GM19193 (cell line): Measurements from ENCODE around the gene MLEC.

ENCODE experiments used
- POLR2A ChIP-seq: IDR thresholded peaks from 4 replicates; pipeline ENCODE4 v1.6.1; 2011; ENCODE audit not compliant: insufficient read depth, insufficient read length; ENCODE audit errors: extremely low read depth

The MLEC gene

DNA sequence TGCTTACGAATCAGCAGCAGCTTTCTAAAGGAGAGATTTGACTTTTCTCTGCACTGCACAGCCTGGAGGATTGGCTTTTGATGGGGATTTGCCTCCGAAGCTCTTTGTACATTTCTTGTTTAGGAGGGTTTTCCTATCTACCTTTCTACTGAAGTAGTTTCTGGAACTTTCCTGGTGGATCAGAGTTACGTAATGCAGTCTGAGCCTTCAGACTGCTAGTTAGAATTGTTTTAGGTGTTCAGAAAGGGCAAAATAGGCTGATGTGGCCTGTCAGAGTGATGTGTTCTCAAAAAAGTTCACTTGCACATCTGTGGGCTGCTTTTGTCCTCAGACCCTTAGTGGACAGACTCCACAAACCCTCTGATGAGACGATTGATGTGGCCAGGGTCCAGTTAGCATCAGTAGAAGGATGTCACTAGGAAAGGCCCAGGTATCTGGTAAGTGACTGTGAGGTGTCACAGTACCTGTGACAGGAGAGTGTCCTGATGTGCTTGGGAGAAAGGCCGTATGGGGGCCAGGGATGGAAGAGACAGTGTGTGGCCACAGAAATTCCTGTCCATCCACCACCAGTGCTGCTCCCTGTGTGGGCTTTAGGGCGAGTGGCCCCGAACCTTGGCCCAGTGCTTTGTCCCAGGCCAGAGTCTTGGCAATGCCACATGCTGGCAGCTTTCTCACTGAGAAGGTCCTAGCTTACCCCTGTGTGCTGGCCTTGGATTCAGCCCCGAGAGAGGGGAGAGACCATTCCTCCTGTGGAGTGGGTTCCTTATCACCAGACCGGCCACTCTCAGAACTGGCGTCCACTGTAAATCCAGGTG lies 34.2 kb downstream of the MLEC start:
- TF ChIP-seq POLR2A = no peak

DNA sequence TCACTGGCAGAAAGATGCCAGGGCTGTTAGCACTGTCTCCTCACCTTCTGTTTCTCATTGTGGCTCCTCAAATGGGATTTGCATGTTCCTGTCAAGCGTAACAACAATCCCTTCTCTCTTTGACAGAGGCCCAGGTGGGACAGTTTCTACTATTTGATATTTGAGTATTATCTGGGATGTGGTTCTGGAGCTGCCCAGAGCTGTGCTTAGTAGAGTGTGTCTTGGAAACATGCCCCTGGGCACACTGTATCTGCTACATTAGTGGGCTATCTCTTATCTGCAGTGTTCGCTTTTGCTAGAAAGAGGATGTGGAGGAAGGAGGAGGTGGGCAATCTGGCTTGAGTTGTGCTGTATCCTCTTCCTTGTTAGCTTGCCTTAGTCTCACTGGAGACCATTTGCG lies 34.9 kb downstream of the MLEC start:
- no peak for TF ChIP-seq POLR2A

DNA sequence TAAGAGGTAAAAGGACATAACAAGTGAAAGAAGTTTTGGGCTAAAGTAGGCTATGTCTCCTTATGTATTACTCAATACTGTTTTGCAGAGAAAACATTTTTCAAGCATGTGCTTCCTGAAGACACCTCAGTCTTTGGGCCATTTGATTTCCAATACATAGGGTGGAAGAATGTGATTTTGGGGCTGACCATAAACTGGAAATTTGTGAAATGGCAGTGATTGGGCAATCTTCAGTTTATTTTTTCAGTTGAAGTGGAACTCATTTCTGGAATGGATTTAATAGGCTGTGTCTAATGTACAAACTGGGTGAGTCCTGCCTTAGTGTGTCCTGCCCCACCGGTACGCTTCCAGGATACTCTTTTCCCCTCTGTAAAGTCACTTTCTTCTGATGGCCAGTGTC lies 35.8 kb downstream of the MLEC start:
- TF ChIP-seq POLR2A = no peak

GRCh38 chr12:120724720-120725119 lies 37.8 kb downstream of the MLEC start:
- no peak for TF ChIP-seq POLR2A

DNA sequence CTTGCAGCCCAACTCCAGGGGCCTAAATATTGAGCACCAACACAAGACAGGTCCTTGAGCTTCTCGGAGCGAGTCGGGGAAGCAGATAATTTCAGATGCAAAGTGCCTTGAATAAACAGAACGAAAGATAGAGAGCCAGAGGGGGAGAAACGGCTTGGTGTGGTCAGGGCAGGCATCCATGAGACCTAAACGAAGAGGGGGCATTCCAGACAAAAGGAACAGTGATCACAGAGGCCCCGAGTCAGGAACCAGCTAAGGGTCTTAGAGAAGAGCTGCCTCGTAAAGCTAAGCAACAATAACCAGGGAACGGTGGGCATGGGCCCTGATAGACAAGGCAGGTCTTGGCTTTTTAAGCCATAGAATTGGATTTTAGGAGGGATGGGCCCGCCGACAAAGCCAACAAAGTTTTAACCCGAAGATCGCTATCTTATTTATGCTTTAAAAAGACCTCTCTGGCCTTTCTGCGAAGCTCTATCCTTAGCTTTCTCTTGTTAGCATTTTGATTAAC lies 38.3 kb downstream of the MLEC start:
- TF ChIP-seq POLR2A = no peak

DNA sequence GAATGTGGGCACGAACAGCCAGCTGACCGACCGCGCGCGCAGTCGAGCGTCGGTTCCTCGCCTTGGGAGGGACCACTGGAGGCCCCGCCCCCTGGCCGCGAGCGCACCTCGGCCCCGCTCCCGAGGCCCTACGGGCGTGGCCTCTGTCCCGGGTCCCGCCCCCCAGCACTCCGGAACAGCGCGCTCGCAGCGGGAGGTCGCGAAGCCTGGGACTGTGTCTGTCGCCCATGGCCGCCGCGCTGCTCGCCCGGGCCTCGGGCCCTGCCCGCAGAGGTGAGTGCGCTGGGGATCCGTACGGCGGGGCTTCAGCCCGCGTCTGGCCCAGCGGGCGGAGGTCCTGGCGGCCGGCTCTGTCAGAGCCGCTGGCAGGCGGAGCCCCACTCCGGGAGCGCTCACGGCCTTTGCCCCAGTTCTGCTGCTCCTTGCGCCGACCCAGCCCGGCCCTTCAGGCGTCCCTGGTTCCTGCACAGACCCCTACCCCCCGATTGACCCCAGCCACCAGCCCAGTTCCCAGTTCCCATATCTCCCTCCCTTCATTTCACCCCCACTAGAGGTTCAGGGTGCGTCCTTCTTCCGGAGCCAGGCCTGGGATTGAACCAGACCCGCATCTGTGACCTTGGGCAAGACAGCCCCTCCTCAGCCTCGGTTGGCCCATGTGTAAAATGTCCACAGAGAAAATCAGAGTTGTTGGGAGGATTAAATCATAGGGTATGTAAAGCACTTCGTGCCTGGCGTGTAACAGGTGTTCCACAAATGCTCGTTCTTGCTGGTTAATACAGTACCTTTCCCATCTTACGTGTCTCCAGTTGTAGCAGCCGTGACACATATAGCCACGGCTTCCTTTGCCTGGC lies 38.9 kb downstream of the MLEC start, which contains the start of gene ACADS:
ACADS (plus strand) TSS at position 168 of the 851 bp plus-strand sequence; CDS start at position 228, 60 bp downstream.
- peak; percentile 87 for TF ChIP-seq POLR2A

DNA sequence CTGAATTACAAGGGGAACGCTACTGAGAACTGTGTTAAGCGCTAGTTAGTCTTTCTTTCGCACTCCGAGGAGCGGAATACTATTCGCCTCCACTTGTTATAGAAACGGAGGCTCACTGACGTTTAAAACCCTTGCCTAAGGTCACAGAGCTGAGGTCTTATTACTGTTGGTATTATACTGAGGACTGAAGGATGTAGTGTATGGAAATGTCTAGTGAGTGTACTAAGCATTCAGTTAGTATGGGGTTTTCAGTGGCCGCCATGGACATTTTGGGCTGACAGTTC lies 39.5 kb downstream of the MLEC start:
- TF ChIP-seq POLR2A = no peak

DNA sequence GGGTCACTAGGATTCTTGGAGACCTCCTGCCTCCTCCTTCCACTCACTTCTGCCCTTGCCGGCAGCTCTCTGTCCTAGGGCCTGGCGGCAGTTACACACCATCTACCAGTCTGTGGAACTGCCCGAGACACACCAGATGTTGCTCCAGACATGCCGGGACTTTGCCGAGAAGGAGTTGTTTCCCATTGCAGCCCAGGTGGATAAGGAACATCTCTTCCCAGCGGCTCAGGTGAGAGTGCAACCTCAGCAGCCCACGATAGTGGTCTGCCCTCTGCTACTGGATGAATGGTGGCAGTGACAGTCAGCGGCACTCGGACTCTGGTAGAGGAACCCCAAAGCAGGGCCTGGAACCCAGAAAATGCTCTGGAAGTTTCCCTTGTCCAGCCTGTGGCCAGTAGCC lies 40.0 kb downstream of the MLEC start:
- no peak for TF ChIP-seq POLR2A

DNA sequence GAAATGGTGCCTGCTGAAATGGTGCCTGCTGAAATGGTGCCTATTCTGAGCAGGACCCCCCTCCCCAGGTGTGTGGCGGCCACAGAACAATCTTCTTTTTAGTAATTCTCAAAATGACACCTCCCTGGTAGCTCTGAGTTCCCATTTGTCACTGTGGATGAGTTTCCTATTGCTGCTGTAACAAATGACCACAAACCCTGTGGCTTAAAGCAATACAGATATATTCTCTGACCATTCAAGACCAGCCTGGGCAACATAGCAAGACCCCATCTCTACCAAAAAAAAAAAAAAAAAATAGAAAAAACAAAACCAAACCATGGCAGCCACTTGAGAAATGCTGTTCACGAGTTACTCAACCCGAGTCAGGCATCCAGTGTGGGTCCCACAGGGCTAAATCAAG lies 46.6 kb downstream of the MLEC start:
- TF ChIP-seq POLR2A = no peak

DNA sequence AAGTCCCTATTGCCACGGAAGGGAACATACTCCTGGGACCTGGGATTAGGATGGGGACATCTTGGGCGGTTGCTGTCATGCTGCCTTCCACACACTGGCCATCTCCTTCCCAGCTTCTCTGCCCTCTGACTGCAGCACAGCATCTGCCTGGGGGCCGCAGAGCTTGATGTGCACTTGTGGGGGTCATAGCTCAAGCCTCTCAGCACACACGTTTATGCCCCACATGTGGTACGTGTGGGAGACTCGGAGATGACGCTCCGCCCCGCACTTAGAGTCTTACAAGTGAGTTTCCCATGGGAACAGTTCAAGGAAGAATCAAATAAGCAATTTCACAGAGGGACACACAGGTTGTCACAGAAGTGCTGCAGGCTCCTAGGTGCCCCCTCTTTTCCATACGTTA lies 47.3 kb downstream of the MLEC start:
- no peak for TF ChIP-seq POLR2A

DNA sequence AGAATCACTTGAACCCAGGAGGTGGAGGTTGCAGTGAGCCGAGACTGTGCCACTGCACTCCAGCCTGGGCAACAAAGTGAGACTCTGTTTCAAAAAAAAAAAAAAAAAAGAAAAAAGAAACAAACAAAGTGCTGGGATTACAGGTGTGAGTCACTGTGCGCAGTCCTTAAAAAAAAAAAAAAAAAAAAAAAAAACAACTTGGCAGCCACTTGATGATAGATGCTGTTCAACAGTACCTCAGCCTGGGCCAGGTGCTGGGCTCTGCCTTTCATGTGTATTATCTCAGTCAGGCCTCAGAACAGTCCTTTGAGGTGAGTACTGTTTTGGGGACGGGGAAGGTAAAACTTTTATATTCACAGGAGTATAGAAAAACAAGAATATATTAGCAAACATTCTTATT lies 48.2 kb downstream of the MLEC start:
- TF ChIP-seq POLR2A = no peak

- TF ChIP-seq POLR2A = no peak
Observed at GRCh38 chr12:120736404-120737331, 49.7 kb downstream of the MLEC start.

GRCh38 chr12:120737557-120738251 lies 50.8 kb downstream of the MLEC start:
- no peak for TF ChIP-seq POLR2A
